SK-N-MC (cell line): ENCODE data around the gene RANGAP1.

ENCODE experiments used
- EZH2 ChIP-seq: fragments of 200-600 bp; sonication (generic); IDR thresholded peaks from one replicate; pipeline ENCODE4 v1.6.1; 2017; ENCODE audit warnings: antibody characterized with exemption
- POLR2AphosphoS5 ChIP-seq: IDR thresholded peaks from 2 replicates; pipeline ENCODE4 v1.6.1; 2012; ENCODE audit warnings: mild to moderate bottlenecking, low read depth, low read length, borderline replicate concordance

- TF ChIP-seq EZH2 (no peak), POLR2AphosphoS5 (no peak)
These were observed 35.9 kb downstream of the RANGAP1 start for GRCh38 chr22:41250127-41250526.
